GM12878 (cell line): ENCODE data around the gene TMEM181. TPM values are rescaled to one million over a fixed set of nuclear protein-coding genes. Genes with fewer than 3 reads are reported as not detected.

ENCODE experiments used
- ATAC-seq: fragments of 200-7000 bp; cut with Tn5 transposase; 3 replicates; pipeline ENCODE4 v1.9.1; 2020; ENCODE audit warnings: mild to moderate bottlenecking, moderate library complexity
- BruUV-seq: library from RNA; stranded (reverse); fragments of 400-500 nt; replicated peaks from 2 replicates; lab custom pipeline; 2021; lab: Mats Ljungman, UMichigan
- CTCF ChIA-PET: fragments of 300-600 bp; sonication (Branson Sonifier 250); formaldehyde crosslinking; extraction: SDS; loops from one replicate; lab custom pipeline; 2021; ENCODE audit warnings: inconsistent platforms; lab: Yijun Ruan, JAX
- POLR2A ChIA-PET: fragments of 350-600 bp; formaldehyde crosslinking; extraction: SDS; loops from one replicate; lab custom pipeline; 2021; ENCODE audit warnings: inconsistent platforms; lab: Charles Lee
- RAD21 ChIA-PET: fragments of 300-600 bp; sonication (Branson Sonifier 250); formaldehyde crosslinking; loops from one replicate; lab custom pipeline; 2023; ENCODE audit warnings: antibody characterized with exemption; ENCODE audit not compliant: unreplicated experiment; lab: Charles Lee
- SMC1A ChIA-PET: fragments of 300-600 bp; sonication (Branson Sonifier 250); formaldehyde crosslinking; loops from one replicate; lab custom pipeline; 2023; ENCODE audit not compliant: unreplicated experiment, uncharacterized antibody; lab: Charles Lee
- DNase-seq: peaks from one replicate; pipeline ENCODE4 v3.0.0-alpha.2; 2011; ENCODE audit warnings: low read depth, low spot score
- FAIRE-seq: peaks from 3 replicates; lab custom pipeline; 2011; peaks lifted over from hg19 to GRCh38; lab: Jason Lieb, UNC
- H2AFZ ChIP-seq: 2 replicates; pipeline ENCODE4 v1.6.0; 2011; ENCODE audit warnings: low read depth, low read length, control low read depth; ENCODE audit not compliant: control insufficient read depth
- H3K27ac ChIP-seq: 2 replicates; pipeline ENCODE4 v1.5.1; 2011; ENCODE audit warnings: control low read depth; ENCODE audit not compliant: control insufficient read depth, insufficient read depth
- H3K27me3 ChIP-seq, 2 experiments: replicated peaks in 1 of 2; 2 replicates each; pipeline versions ENCODE4 v1.6.0 to v1.6.1; 2011; ENCODE audit warnings: low read length in 1 of 2; ENCODE audit not compliant: control insufficient read depth in 2 of 2, insufficient read depth in 2 of 2
- H3K36me3 ChIP-seq, 2 experiments: 2 replicates each; pipeline ENCODE4 v1.5.1; 2011; ENCODE audit warnings: low read length in 1 of 2; ENCODE audit not compliant: control insufficient read depth in 2 of 2, insufficient read depth in 2 of 2
- H3K4me1 ChIP-seq: 2 replicates; pipeline ENCODE4 v1.6.1; 2011; ENCODE audit warnings: mild to moderate bottlenecking, low read length, moderate library complexity, mixed read lengths; ENCODE audit not compliant: control insufficient read depth, insufficient read depth
- H3K4me2 ChIP-seq: 2 replicates; pipeline ENCODE4 v1.6.0; 2011; ENCODE audit warnings: control low read depth; ENCODE audit not compliant: control insufficient read depth, insufficient read depth
- H3K4me3 ChIP-seq: fragments of 200-600 bp; sonication (generic); 2 replicates; pipeline ENCODE4 v1.5.1; 2016
- H3K79me2 ChIP-seq: 2 replicates; pipeline ENCODE4 v1.6.0; 2011; ENCODE audit warnings: low read length; ENCODE audit not compliant: control insufficient read depth, insufficient read depth
- H3K9ac ChIP-seq: 2 replicates; pipeline ENCODE4 v1.8.0; 2011; ENCODE audit warnings: low read length, control low read depth, mixed read lengths; ENCODE audit not compliant: control insufficient read depth, insufficient read depth
- H3K9me3 ChIP-seq: replicated peaks from 3 replicates; pipeline ENCODE4 v1.5.1; 2011; ENCODE audit warnings: mild to moderate bottlenecking, low read length; ENCODE audit not compliant: control insufficient read depth, insufficient read depth
- H4K20me1 ChIP-seq: 2 replicates; pipeline ENCODE4 v1.6.0; 2011; ENCODE audit not compliant: control insufficient read depth, insufficient read depth
- BMI1 ChIP-seq: fragments of 450-650 bp; IDR thresholded peaks from 2 replicates; pipeline ENCODE4 v1.6.1; 2016; ENCODE audit warnings: mild to moderate bottlenecking, moderate library complexity, borderline replicate concordance
- CHD4 ChIP-seq: fragments of 200-600 bp; sonication (generic); IDR thresholded peaks from 2 replicates; pipeline ENCODE4 v1.6.1; 2016; ENCODE audit warnings: mild to moderate bottlenecking
- CREB1 ChIP-seq: IDR thresholded peaks from 2 replicates; pipeline ENCODE4 v1.6.1; 2012; ENCODE audit warnings: low read depth, mild to moderate bottlenecking, inconsistent platforms
- JUNB ChIP-seq: IDR thresholded peaks from 2 replicates; pipeline ENCODE4 v1.6.1; 2016; ENCODE audit warnings: antibody characterized with exemption, mild to moderate bottlenecking
- KDM1A ChIP-seq: fragments of 200-600 bp; sonication (generic); IDR thresholded peaks from 2 replicates; pipeline ENCODE4 v1.6.1; 2016; ENCODE audit warnings: borderline replicate concordance
- NR2C2 ChIP-seq: IDR thresholded peaks from 2 replicates; pipeline ENCODE4 v1.6.1; 2011; ENCODE audit warnings: borderline replicate concordance, low read depth; ENCODE audit not compliant: control insufficient read depth, insufficient read length
- RB1 ChIP-seq: fragments of 450-650 bp; formaldehyde crosslinking; IDR thresholded peaks from 2 replicates; pipeline ENCODE4 v1.6.1; 2017; ENCODE audit warnings: mild to moderate bottlenecking, borderline replicate concordance
- RELA ChIP-seq: fragments of 450-650 bp; IDR thresholded peaks from 2 replicates; pipeline ENCODE4 v1.8.0; 2014; ENCODE audit warnings: borderline replicate concordance; ENCODE audit not compliant: partially characterized antibody
- SREBF1 ChIP-seq: IDR thresholded peaks from 2 replicates; pipeline ENCODE4 v1.6.1; 2012; ENCODE audit warnings: mild to moderate bottlenecking, low read length
- ZBED1 ChIP-seq: IDR thresholded peaks from 2 replicates; pipeline ENCODE4 v1.6.1; 2016; ENCODE audit warnings: borderline replicate concordance
- WGBS: methylation state at CpG from one replicate; pipeline ENCODE4 v1.1.6; 2016; ENCODE audit warnings: low lambda C conversion rate; ENCODE audit not compliant: insufficient replicate concordance, insufficient coverage; ENCODE audit errors: missing lambda C conversion rate; 5-methylcytosine and 5-hydroxymethylcytosine counted together
- in situ Hi-C: fragments of 300-500 bp; cut with MboI; formaldehyde crosslinking; loops from 9 replicates; pipeline ENCODE4 v1.14.3; 2018; ENCODE audit warnings: mixed read lengths
- intact Hi-C: fragments of 100-400 bp; cut with micrococcal nuclease; formaldehyde crosslinking; loops from one replicate; pipeline ENCODE4 v1.14.2; 2022; ENCODE audit not compliant: unreplicated experiment
- polyA plus RNA-seq, 11 experiments: library from polyadenylated mRNA; depleted of rRNA in 4 of 11; unstranded in 6 of 11; stranded (reverse) in 5 of 11; fragments of >200 nt; fragmentation: Nextera tagmentation in 4 of 11; fragmentation: Illumina TruSeq in 1 of 11; extraction: Ambion mirVana in 4 of 11; extraction: Trizol in 1 of 11; gene quantifications; 1 replicate in 1 of 11; 2 replicates in 10 of 11; pipeline versions ENCODE4 v1.2.1 to v1.2.3, GENCODE V29; 2011 to 2016; ENCODE audit warnings: inconsistent platforms in 2 of 11, missing spikeins in 2 of 11, low read depth in 1 of 11
- total RNA-seq, 4 experiments: library from RNA; depleted of rRNA in 3 of 4; stranded (reverse); fragments of >200 nt in 3 of 4; fragmentation: Illumina TruSeq in 1 of 4; extraction: Trizol in 1 of 4; gene quantifications; 2 replicates each; pipeline versions ENCODE4 v1.2.1 to v1.2.3, GENCODE V29; 2013 to 2021
- TF ChIP-seq, protein P1 (sequence below): IDR thresholded peaks from 2 replicates; pipeline ENCODE4 v1.6.1; 2012; ENCODE audit warnings: low read length, inconsistent platforms
- TF ChIP-seq, protein P2 (sequence below): IDR thresholded peaks from 2 replicates; pipeline ENCODE4 v1.6.1; 2012; ENCODE audit warnings: low read depth, low read length, improper control_type of control experiment

The TMEM181 gene
- total and polyA plus RNA-seq, 10 of the 15 experiments (the other 5 are each of a cell fraction or from before 2014, with no cell fraction given), result 1.5 to 7.9 (median 5.2) TPM

DNA sequence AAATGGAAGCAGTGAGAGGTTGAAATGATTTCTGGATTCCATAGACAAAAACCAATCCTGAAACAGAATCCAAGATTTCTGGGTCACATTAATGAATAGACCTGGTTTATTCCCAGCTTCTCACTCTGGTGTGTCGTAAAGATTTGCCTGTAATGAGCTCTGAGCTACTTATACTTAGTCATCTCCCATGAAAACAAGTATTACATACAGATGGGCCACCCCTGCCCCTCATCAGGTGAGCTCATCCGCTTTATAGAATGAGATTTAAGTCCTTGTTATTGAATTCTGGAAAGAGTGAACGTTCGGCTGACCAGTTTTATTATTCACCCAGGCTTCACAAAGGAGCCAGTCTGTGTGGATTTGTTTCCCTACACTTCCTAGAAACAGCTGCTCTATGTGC is 47.1 kb upstream of the TMEM181 start (continued):
- TF ChIP-seq NR2C2, result no peak

DNA sequence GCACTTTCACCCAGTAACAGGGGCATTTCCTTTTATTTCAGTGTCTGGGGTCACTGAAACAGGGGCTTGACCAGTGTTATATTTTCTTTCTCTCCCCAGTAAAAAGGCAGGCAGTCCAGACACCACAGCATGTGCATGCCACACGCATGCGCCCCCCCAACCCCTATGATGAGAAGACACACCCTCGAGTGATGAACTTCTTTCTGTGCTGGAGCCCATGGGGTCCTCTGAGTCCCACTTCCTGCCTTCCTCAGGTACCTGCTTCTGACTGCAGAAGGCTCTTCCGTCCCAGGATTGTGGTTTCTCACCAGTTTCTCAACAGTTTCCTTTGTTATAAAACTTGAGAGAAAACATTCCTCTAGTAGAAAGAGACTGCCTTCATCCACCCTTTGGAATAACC is 45.7 kb upstream of the TMEM181 start:
- in situ Hi-C loops, result no loop called here
- H3K79me2 ChIP-seq, result no peaks in the 10 kb centered on the region
- TF ChIP-seq CHD4 (no peak), ZBED1 (no peak), BMI1 (no peak), RB1 (no peak), SREBF1 (no peak), KDM1A (no peak), JUNB (no peak), CREB1 (no peak), RELA (no peak)
- TF ChIP-seq, protein P1, sequence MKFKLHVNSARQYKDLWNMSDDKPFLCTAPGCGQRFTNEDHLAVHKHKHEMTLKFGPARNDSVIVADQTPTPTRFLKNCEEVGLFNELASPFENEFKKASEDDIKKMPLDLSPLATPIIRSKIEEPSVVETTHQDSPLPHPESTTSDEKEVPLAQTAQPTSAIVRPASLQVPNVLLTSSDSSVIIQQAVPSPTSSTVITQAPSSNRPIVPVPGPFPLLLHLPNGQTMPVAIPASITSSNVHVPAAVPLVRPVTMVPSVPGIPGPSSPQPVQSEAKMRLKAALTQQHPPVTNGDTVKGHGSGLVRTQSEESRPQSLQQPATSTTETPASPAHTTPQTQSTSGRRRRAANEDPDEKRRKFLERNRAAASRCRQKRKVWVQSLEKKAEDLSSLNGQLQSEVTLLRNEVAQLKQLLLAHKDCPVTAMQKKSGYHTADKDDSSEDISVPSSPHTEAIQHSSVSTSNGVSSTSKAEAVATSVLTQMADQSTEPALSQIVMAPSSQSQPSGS, result no peak
- TF ChIP-seq, protein P2, sequence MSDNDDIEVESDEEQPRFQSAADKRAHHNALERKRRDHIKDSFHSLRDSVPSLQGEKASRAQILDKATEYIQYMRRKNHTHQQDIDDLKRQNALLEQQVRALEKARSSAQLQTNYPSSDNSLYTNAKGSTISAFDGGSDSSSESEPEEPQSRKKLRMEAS, result no peak
- no peak overlapping the region for H3K27ac ChIP-seq
- no peaks in the 10 kb centered on the region for H3K27me3 ChIP-seq
- RAD21 ChIA-PET, result interaction anchor here (1.1 to 2.1 kb wide), 3 partner anchors 37 to 293 kb away, joined by 4 to 14 read pairs (median 7); no protein-coding TSS in a partner anchor
- no peak for ATAC-seq
- no peaks in the 10 kb centered on the region for H4K20me1 ChIP-seq
- no peak for FAIRE-seq
- intact Hi-C loops, result no loop called here
- no peak for DNase-seq
- SMC1A ChIA-PET, result interaction anchor here (0.6 to 4.1 kb wide), 6 partner anchors 37 to 293 kb away, joined by 3 to 13 read pairs (median 4); no protein-coding TSS in a partner anchor
- BruUV-seq, result no TSS peak
- peaks cover 13% of the 10 kb centered on the region for H3K4me1 ChIP-seq
- no peak overlapping the region for H3K4me2 ChIP-seq
- no peak overlapping the region for H3K9ac ChIP-seq
- no peaks in the 10 kb centered on the region for H3K9me3 ChIP-seq
- no peaks in the 10 kb centered on the region for H3K36me3 ChIP-seq
- POLR2A ChIA-PET, result no interaction called here
- WGBS, result 86% methylated on average over 4 of the region's 4 CpGs
- no peak overlapping the region for H3K4me3 ChIP-seq
- no peak overlapping the region for H2AFZ ChIP-seq
- CTCF ChIA-PET, result interaction anchor here (0.9 to 1.4 kb wide), 3 partner anchors 39 to 293 kb away, joined by 3 to 4 read pairs (median 3); no protein-coding TSS in a partner anchor
